NCI-H1694 treated with DMSO at 0.1 percent for 48 hours (cell line): ENCODE measurements around the gene FAM200A.
"Not testable (repeated sequence)": the region's sequence is repeated elsewhere in the genome, so short reads cannot be mapped to it uniquely, and the experiment has no call there.

Source experiments
- DNase-seq: peaks from one replicate; lab custom pipeline; 2025; lab: John Stamatoyannopoulos, UW

FAM200A gene

DNA sequence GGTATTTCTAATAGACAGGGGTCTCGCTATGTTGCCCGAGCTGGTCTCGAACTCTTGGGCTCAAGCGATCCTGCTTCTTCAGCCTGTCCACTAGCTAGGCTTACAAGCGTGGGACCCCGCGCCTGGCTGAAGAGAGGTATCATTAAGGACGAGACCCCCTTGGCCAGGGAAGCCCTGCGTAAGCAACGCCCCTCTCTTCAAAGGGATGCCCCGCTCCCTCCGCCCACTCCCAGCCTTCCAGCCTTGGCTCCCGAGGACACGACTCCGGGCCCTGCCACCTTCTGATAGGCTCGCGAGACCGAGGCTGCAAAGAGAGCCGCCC lies 47.7 kb downstream of the FAM200A start:
- no peak for DNase-seq

DNA sequence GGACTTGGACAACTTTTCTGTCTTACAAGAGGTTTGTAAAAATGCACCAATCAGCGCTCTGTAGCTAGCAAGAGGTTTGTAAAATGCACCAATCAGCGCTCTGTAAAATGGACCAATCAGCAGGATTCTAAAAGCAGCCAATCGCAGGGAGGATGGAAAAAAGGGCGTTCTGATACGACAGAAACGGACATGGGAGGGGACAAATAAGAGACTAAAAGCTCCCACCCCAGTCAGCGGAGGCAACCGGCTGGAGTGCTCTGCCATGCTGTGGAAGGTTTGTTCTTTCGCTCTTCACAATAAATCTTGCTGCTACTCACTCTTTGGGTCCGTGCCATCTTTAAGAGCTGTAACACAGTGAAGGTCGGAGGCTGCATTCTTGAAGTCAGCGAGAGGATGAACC lies 50.7 kb downstream of the FAM200A start:
- DNase-seq: not testable (repeated sequence)

DNA sequence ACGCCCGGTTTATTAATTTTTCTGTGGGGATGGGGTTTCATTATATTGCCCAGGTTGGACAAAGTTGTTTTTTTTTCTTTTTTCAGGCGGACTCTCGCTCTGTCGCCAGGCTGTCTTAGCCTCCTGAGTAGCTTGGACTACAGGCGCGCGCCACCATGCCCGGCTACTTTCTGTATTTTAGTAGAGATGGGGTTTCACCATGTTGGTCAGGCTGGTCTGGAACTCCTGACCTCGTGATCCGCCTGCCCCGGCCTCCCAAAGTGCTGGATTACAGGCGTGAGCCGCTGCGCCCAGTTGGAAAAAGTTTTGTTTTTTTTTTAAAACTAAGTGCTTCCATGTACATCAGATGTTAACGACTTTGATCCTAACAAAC lies 51.3 kb downstream of the FAM200A start:
- DNase-seq: no peak

DNA sequence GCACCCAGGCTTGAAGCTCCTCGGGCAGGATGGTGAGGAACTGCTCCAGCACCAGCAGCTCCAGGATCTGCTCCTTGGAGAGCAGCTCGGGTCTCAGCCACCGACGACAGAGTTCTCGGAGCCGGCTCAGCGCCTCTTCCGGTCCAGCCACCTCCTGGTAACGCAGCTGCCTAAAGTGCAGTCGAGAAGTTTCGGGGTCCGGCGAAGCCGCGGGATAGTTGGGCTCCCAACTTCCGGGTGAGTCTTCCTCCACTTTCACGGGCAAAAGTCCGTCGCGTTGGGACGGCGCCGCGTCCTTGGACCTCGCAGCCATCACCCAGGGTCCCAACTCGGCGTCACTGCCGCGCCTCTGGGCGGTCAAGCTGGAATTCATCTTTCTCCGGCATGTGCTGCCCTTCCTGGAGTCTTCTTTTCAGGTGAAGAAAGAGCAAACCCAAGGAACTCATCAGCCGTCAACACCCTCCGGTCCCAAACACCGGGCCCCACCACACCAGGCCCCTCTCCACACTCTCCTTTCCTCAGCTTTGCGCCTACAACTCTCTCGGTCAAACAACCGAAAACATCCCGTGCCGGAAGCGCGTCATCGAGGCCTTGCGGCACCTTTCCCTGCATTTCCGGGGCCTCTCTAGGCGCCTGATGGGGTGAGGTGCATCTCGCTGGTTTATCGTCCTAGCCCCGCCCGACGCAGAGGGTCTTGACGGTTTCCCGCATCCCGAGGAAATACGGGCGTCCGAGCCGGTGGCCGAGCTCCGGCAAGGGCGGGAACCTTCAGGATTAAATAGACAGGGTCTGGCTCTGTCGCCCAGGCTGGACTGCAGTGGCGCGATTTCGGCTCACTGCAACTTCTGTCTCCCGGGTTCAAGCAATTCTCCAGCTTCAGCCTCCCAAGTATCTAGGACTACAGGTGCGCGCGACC lies 51.9 kb downstream of the FAM200A start, which contains the start of gene ZNF394:
Gene ZNF394, minus strand, starts transcription at position 561 of the 916 bp plus-strand sequence. Its CDS starts 188 bp downstream, at position 373.
- DNase-seq: peak; percentile 84

DNA sequence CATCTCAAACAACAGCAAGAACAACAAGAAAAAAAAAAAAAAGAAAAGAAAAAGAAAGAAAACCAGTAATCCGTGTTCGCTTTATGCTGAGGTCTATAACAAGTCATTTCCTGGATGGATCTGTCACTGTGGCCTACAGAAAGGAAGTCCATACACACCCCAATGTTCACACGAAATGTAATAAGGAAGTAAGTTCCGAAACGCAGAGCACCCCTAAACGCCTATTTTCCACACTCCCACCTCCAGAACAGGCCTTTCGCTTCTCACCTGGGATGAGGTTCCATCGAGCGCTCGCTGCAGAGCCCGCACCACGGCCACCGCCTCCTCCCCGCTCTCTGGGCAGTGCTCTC lies 52.6 kb downstream of the FAM200A start:
- no peak for DNase-seq

DNA sequence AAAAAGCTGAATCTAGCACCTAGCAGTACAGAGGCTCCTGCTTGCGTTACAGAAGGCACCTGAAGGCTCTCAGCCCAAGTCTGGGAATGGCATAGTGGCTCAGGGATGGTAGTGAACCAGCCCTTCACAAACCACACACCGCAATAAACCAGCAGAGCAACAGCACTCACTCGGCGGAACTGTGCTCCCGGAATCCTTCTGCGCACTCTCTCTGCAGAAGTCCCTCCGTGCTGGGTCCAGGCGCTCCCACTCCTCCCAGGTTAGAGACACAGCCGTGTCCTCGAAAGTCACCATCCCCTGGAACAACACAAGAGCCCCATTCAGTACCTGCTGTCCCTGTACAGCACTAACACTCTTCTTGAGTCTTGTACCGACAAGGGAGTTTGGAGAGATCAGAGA lies 53.4 kb downstream of the FAM200A start:
- no peak for DNase-seq

DNA sequence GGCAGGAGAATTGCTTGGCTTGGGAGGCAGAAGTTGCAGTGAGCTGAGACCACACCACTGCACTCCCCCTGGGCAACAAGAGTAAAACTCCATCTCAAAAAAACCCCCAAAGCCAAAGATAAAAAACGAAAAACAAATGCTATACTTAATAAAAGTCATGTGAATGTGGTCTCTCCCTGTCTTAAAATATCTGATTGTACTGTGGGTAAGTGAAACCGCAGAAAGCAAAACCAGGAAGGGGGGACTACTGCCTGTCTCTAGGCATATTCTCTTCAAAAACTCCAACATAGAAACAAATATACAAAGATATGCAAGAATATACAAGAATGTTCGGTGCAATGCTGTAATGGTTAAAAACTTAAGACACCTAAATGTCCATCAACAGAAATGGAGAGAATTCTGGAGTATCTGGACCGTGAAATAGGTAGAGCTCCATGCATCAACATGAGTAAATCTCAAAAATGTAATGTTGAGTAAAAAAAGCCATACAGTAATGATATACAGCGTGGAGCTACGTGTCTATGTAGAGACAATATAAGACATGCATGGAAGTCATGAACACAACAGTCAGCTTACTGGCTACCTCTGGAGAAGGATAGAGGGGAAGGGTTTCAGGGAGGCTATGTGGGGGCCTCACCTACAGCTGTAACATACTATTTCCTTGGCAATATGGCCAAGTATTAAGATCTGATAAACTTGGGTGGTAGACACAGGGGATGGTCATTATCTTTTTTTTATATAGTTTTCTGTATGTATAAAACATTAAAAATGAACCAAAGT lies 54.0 kb downstream of the FAM200A start:
- no peak for DNase-seq
